CD4-positive, alpha-beta memory T cell (primary cell): ENCODE data around the gene ZNF329. TPM values are rescaled to one million over a fixed set of nuclear protein-coding genes. Genes with fewer than 3 reads are reported as not detected.

Source experiments
- CTCF ChIA-PET: fragments of 350-600 bp; sonication (Branson Sonifier 250); formaldehyde crosslinking; loops from one replicate; lab custom pipeline; 2021; ENCODE audit warnings: inconsistent platforms; ENCODE audit not compliant: partially characterized antibody; lab: Charles Lee
- POLR2A ChIA-PET: fragments of 350-600 bp; sonication (Branson Sonifier 250); formaldehyde crosslinking; loops from one replicate; lab custom pipeline; 2021; ENCODE audit not compliant: partially characterized antibody; lab: Charles Lee
- DNase-seq, 5 donors: peaks; one replicate each; pipeline versions ENCODE4 v3.0.0 to v3.0.0-alpha.2; 2020 to 2022; ENCODE audit warnings: mixed read lengths in 1 of 5
- H3K27ac ChIP-seq: one replicate; pipeline ENCODE4 v1.7.0; 2013; ENCODE audit warnings: low read depth, low read length
- H3K27me3 ChIP-seq: 2 replicates; pipeline ENCODE4 v1.7.0; 2013; ENCODE audit warnings: mild to moderate bottlenecking, low read length, moderate library complexity; ENCODE audit not compliant: insufficient read depth
- H3K36me3 ChIP-seq: 2 replicates; pipeline ENCODE4 v1.7.0; 2013; ENCODE audit warnings: mild to moderate bottlenecking, low read length, moderate library complexity; ENCODE audit not compliant: insufficient read depth
- H3K4me1 ChIP-seq: 2 replicates; pipeline ENCODE4 v1.7.0; 2013; ENCODE audit warnings: mild to moderate bottlenecking, low read length, moderate library complexity; ENCODE audit not compliant: insufficient read depth
- H3K4me3 ChIP-seq, 2 donors: one replicate each; pipeline ENCODE4 v1.7.0; 2013; ENCODE audit warnings: low read length in 2 of 2, mild to moderate bottlenecking in 1 of 2
- H3K9me3 ChIP-seq, 2 donors: one replicate each; pipeline ENCODE4 v1.7.0; 2013; ENCODE audit warnings: low read length in 2 of 2, control low read depth in 1 of 2; ENCODE audit not compliant: control insufficient read depth in 1 of 2
- H3K27ac Mint-ChIP-seq, 7 donors: one replicate each; pipeline ENCODE4 v1.8.0; 2020 to 2021; ENCODE audit warnings: mixed read lengths in 7 of 7, mild to moderate bottlenecking in 6 of 7, inconsistent platforms in 3 of 7, moderate library complexity in 3 of 7
- H3K27me3 Mint-ChIP-seq, 2 donors: one replicate each; pipeline ENCODE4 v1.8.0; 2020 to 2021; ENCODE audit warnings: mixed read lengths in 2 of 2
- H3K36me3 Mint-ChIP-seq, 2 donors: one replicate each; pipeline ENCODE4 v1.8.0; 2020 to 2021; ENCODE audit warnings: mixed read lengths in 2 of 2, inconsistent platforms in 1 of 2, mild to moderate bottlenecking in 1 of 2
- H3K4me1 Mint-ChIP-seq, 4 donors: one replicate each; pipeline ENCODE4 v1.8.0; 2020 to 2021; ENCODE audit warnings: mixed read lengths in 4 of 4, mild to moderate bottlenecking in 1 of 4
- H3K4me3 Mint-ChIP-seq, 8 donors: one replicate each; pipeline ENCODE4 v1.8.0; 2020 to 2021; ENCODE audit warnings: mixed read lengths in 8 of 8, mild to moderate bottlenecking in 7 of 8, moderate library complexity in 6 of 8, inconsistent platforms in 3 of 8
- H3K9me3 Mint-ChIP-seq, 8 donors: one replicate each; pipeline ENCODE4 v1.8.0; 2020 to 2021; ENCODE audit warnings: mixed read lengths in 8 of 8, mild to moderate bottlenecking in 5 of 8, inconsistent platforms in 3 of 8, moderate library complexity in 1 of 8
- intact Hi-C: fragments of 100-400 bp; cut with micrococcal nuclease; formaldehyde crosslinking; loops from one replicate; pipeline ENCODE4 v1.15.1; 2023
- polyA plus RNA-seq, 2 donors: library from polyadenylated mRNA; unstranded; fragments of 300-500 nt; fragmentation: Illumina TruSeq; gene quantifications; one replicate each; pipeline ENCODE4 v1.2.3, GENCODE V29; 2021
- total RNA-seq, 2 experiments: library from RNA; stranded (reverse); gene quantifications; one replicate each; pipeline ENCODE4 v1.2.3, GENCODE V29; 2021

The ZNF329 gene
- total RNA-seq = 10 to 100 TPM; 14.2 to 17.4 TPM
- polyA plus RNA-seq = 1 to 10 TPM; 2.9 to 8.0 TPM

DNA sequence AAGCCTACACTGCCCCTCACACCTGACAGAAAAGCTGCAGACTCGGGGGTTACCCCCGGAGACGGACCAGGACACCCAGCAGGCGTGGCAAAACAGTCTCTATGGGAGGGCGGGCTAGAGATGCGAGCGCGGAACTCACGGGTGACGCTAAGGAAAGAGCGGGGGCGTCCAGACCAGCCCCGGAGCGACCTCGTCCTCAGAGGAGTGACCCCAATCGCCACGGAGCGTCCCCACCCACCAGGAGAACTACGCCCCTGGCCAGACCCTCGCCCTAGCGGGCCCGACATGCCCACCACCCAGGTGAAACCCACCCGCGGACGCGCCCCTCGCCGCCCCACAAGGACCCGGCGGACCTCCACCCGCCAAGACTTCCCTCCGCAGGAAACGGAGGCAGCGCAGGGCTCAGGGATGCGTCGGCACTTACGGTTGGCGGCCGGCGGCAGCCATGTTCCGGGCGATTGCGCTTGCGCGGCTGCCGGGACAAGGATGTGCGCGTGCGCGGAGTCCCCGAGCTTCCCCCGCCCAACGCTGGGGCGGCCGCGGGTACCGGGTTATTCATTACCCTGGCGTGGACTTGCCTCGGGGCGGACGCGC lies at the start of gene ZNF329:
Gene ZNF329, minus strand, starts transcription at position 462 of the 594 bp plus-strand sequence. CDS start 21,286 bp downstream, outside the sequence.
- peaks cover 9 to 34% (median 16%) of the 10 kb centered on the region in 4 donors for H3K4me1 Mint-ChIP-seq
- no peaks in the 10 kb centered on the region for H3K36me3 ChIP-seq
- intact Hi-C loops = loop anchor here (1.0 to 10.0 kb wide), 4 partner anchors 52 to 1756 kb away; partner anchors contain the start of genes ZNF17, ZNF582 and ZSCAN18
- H3K27ac Mint-ChIP-seq = peak within 1 kb of the TSS; percentile 61 to 96 (median 88)
- peaks cover 0 to 6% of the 10 kb centered on the region in 2 donors for H3K9me3 ChIP-seq
- CTCF ChIA-PET = no interaction called here
- H3K27me3 Mint-ChIP-seq = no peaks in the 10 kb centered on the region
- peaks cover 23% of the 10 kb centered on the region for H3K4me1 ChIP-seq
- peaks cover 0 to 35% (median 12%) of the 10 kb centered on the region in 8 donors for H3K9me3 Mint-ChIP-seq
- H3K27me3 ChIP-seq = no peaks in the 10 kb centered on the region
- H3K36me3 Mint-ChIP-seq = peaks cover 6 to 19% of the 10 kb centered on the region in 2 donors
- H3K27ac ChIP-seq = peak within 1 kb of the TSS; percentile 85
- H3K4me3 ChIP-seq = peak within 1 kb of the TSS; percentile 63 to 90
- peak; percentile 85 to 90 (median 88) for DNase-seq
- peak within 1 kb of the TSS; percentile 89 to 95 (median 92) for H3K4me3 Mint-ChIP-seq
- POLR2A ChIA-PET = interaction anchor here (0.6 to 2.4 kb wide), 9 partner anchors 33 to 651 kb away, joined by 3 to 7 read pairs (median 3); partner anchors contain the start of genes ZNF416, ZNF551, ZNF606 and ZNF773

DNA sequence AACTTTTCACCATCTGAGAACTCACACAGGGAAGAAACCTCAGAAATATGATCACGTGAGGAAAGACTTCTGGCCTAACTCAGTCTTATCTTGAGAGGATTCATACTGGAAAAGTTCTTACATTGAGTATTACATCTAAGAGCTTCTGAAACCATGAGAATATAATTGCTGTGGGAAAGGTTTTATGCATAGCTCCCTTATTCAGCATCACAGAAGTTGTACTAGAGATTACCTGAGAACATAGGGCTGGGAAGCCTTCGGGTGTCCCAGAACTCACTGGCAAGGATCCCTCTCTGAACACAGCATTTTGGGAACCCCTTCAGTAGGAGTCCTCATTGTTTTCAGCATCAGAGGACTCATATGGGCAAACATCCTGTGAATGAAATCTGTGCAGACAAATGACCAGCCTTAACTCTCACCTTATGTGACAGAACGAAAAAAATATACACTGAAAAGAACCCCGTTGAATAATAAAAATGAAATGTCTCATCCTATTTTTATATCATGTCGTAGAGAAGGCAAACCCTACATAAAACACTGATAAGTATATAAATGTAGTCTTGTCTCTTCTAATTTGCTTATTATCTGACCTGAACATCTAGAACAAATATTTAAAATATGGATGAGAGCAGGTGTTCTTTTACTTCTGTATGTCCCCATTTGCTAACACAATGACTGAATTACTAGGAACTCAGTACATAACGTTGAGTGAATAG lies 46.5 kb upstream of the ZNF329 start:
- POLR2A ChIA-PET = interaction anchor here (2.2 kb wide), 1 partner anchor 13 kb away, joined by 7 read pairs; no protein-coding TSS in a partner anchor
- Histone ChIP-seq H3K4me3 (peak overlapping the region in 1 of 2 donors; percentile 0), H3K9me3 (peaks cover 32 to 76% of the 10 kb centered on the region in 2 donors), H3K27ac (no peak overlapping the region), H3K36me3 (peaks cover 64% of the 10 kb centered on the region), H3K4me1 (no peaks in the 10 kb centered on the region), H3K27me3 (no peaks in the 10 kb centered on the region)
- H3K4me1 Mint-ChIP-seq = peaks cover 0 to 3% (median 0%) of the 10 kb centered on the region in 4 donors
- H3K27me3 Mint-ChIP-seq = no peaks in the 10 kb centered on the region
- peak overlapping the region in 2 of 8 donors; percentile 20 to 25 for H3K4me3 Mint-ChIP-seq
- H3K9me3 Mint-ChIP-seq = peaks cover 3 to 96% (median 89%) of the 10 kb centered on the region in 8 donors
- peak in 4 of 5 donors; percentile 9 to 18 (median 13) for DNase-seq
- peaks cover 74 to 81% of the 10 kb centered on the region in 2 donors for H3K36me3 Mint-ChIP-seq
- CTCF ChIA-PET = no interaction called here
- intact Hi-C loops = no loop called here
- no peak overlapping the region for H3K27ac Mint-ChIP-seq

DNA sequence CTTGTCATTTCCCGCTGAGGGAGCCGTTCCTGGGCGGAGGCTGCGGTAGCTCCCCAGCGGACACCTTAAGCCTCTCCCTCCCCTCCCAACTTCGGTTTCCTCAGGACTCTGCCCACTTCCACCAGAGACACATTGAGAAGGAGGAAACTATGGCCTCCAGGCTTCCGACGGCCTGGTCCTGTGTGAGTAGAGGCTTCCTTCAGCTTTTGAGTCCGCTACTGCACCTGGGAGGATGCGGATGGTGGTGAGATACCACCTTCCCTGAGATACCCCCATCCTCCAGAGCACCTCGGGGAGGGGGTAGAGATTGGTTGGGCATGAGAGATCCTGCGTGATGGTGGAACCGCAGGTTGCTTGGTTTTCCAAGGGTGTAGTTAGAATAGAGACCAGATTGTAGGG lies 33.2 kb upstream of the ZNF329 start:
- POLR2A ChIA-PET = interaction anchor here (0.7 to 3.7 kb wide), 33 partner anchors 9 to 993 kb away, joined by 3 to 28 read pairs (median 7); partner anchors contain the start of genes CHMP2A, ERVK3-1, RPS5 and ZBTB45
- no peaks in the 10 kb centered on the region for H3K27me3 ChIP-seq
- peak overlapping the region; percentile 97 for H3K27ac ChIP-seq
- H3K4me3 ChIP-seq = peak overlapping the region; percentile 97 to 100
- H3K36me3 ChIP-seq = peaks cover 23% of the 10 kb centered on the region
- Mint-ChIP-seq H3K4me3 (peak overlapping the region; percentile 86 to 97 (median 92)), H3K4me1 (peaks cover 12 to 25% (median 18%) of the 10 kb centered on the region in 4 donors), H3K27ac (peak overlapping the region; percentile 97 to 99 (median 99)), H3K27me3 (no peaks in the 10 kb centered on the region), H3K36me3 (peaks cover 61 to 63% of the 10 kb centered on the region in 2 donors), H3K9me3 (peaks cover 0 to 90% (median 73%) of the 10 kb centered on the region in 8 donors)
- intact Hi-C loops = loop anchor here (1.0 to 5.0 kb wide), 12 partner anchors 29 to 657 kb away; partner anchors contain the start of genes ERVK3-1, ZNF324, ZNF544 and ZNF549
- DNase-seq = no peak
- H3K9me3 ChIP-seq = peaks cover 20 to 42% of the 10 kb centered on the region in 2 donors
- CTCF ChIA-PET = interaction anchor here (1.0 kb wide), 1 partner anchor 864 kb away, joined by 3 read pairs; the partner anchor contains the start of gene ZNF543
- peaks cover 20% of the 10 kb centered on the region for H3K4me1 ChIP-seq

DNA sequence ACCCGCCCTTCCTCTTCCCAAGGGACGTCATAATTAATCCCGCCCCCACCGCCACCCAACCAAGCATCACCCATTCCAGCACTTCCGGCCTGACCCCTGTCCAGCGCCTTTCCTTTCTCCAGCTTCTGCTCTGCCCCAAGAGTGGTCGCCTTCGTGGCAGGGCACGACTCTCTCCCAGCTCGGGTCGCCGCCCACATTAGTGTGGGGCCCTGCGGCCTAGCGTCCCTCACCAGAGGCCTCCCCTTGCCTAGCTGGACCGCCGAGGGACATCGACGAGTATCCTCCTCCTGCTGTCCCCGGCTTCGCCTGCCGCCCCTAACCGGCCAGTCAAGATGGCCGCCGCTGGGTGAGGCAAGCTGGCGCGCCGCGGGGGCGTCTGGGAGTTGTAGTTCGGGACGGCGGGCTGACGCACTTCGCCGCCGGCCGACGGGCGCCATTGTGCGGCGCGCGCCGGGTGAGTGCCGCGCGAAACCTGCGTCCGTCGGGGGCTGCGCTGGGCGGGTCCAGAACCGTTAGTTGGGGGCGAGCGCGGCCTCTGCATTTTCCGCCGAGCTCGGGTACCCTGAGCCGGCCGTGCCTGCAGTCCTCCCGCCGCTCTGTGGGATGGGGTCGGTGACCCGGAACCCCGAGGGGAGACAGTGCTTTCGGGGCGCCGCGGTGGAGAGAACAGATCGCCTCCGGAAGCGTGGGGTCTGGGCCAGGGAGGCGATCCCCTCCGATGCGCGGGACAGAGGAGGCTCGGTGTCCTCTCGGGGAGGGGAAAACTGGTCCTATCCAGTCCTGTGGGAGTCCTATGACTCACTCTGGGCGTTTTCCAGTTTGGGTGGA lies 32.6 kb upstream of the ZNF329 start, which contains the start of gene ZNF274:
Gene ZNF274, plus strand, starts transcription at position 73 of the 828 bp plus-strand sequence. CDS start 905 bp downstream, outside the sequence.
- Mint-ChIP-seq H3K36me3 (peaks cover 58 to 61% of the 10 kb centered on the region in 2 donors), H3K27ac (peak within 1 kb of the TSS; percentile 97 to 99 (median 99)), H3K4me1 (peaks cover 12 to 25% (median 18%) of the 10 kb centered on the region in 4 donors), H3K4me3 (peak within 1 kb of the TSS; percentile 86 to 97 (median 92)), H3K27me3 (no peaks in the 10 kb centered on the region), H3K9me3 (peaks cover 0 to 91% (median 75%) of the 10 kb centered on the region in 8 donors)
- peak; percentile 92 to 94 (median 93) for DNase-seq
- H3K4me1 ChIP-seq = peaks cover 20% of the 10 kb centered on the region
- H3K27me3 ChIP-seq = no peaks in the 10 kb centered on the region
- peaks cover 23% of the 10 kb centered on the region for H3K36me3 ChIP-seq
- peaks cover 20 to 48% of the 10 kb centered on the region in 2 donors for H3K9me3 ChIP-seq
- H3K27ac ChIP-seq = peak within 1 kb of the TSS; percentile 97
- intact Hi-C loops = loop anchor here (1.0 to 5.0 kb wide), 17 partner anchors 28 to 794 kb away; partner anchors contain the start of genes ERVK3-1, ZBTB45, ZNF324 and ZNF324B
- POLR2A ChIA-PET = interaction anchor here (0.6 to 3.7 kb wide), 43 partner anchors 10 to 992 kb away, joined by 3 to 28 read pairs (median 6); partner anchors contain the start of genes CHMP2A, ERVK3-1, RPS5 and ZBTB45
- peak within 1 kb of the TSS; percentile 97 to 100 for H3K4me3 ChIP-seq
- CTCF ChIA-PET = interaction anchor here (1.0 to 1.6 kb wide), 2 partner anchors 26 to 863 kb away, joined by 3 read pairs; partner anchors contain the start of gene ZNF543

DNA sequence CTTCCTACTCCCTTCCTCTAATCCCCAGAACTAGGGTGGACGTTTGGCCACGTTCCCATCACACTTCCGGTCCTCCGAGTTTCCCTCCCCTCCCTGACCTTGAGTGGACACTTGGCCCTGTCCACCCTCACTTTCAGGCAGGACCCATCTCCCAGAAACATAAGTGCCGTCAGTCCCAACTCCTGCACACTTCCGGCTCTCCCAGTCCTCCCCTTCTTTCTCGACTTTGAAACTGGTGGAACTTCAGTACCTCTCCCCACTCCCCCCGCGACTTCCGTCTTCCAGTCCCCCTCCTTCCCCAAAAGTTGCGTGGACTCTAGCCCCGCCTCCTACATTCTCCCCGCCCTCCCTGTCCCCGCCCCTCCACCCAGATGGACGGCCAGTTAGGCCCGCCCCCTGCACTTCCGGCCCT lies 32.0 kb upstream of the ZNF329 start:
- intact Hi-C loops = loop anchor here (1.0 to 5.0 kb wide), 11 partner anchors 28 to 793 kb away; partner anchors contain the start of genes ZBTB45, ZNF324, ZNF324B and ZNF548
- no peaks in the 10 kb centered on the region for H3K27me3 Mint-ChIP-seq
- ChIA-PET CTCF (interaction anchor here (1.6 kb wide), 1 partner anchor 25 kb away, joined by 3 read pairs; no protein-coding TSS in a partner anchor), POLR2A (interaction anchor here (0.6 to 3.7 kb wide), 39 partner anchors 9 to 991 kb away, joined by 3 to 28 read pairs (median 6); partner anchors contain the start of genes CHMP2A, ERVK3-1, RPS5 and ZBTB45)
- H3K9me3 Mint-ChIP-seq = peaks cover 0 to 91% (median 76%) of the 10 kb centered on the region in 8 donors
- Histone ChIP-seq H3K27me3 (no peaks in the 10 kb centered on the region), H3K36me3 (peaks cover 19% of the 10 kb centered on the region), H3K27ac (peak overlapping the region; percentile 97), H3K4me3 (peak overlapping the region; percentile 53 to 100), H3K9me3 (peaks cover 20 to 48% of the 10 kb centered on the region in 2 donors), H3K4me1 (peaks cover 20% of the 10 kb centered on the region)
- H3K36me3 Mint-ChIP-seq = peaks cover 58 to 61% of the 10 kb centered on the region in 2 donors
- peaks cover 12 to 25% (median 18%) of the 10 kb centered on the region in 4 donors for H3K4me1 Mint-ChIP-seq
- H3K4me3 Mint-ChIP-seq = peak overlapping the region; percentile 86 to 97 (median 92)
- DNase-seq = peak in 1 of 5 donors; percentile 92
- peak overlapping the region; percentile 97 to 99 (median 99) for H3K27ac Mint-ChIP-seq
